Measurements from ENCODE around the gene ITGA11. TPM values are rescaled to one million over a fixed set of nuclear protein-coding genes. Genes with fewer than 3 reads are reported as not detected.

ITGA11 gene
- total and polyA plus RNA-seq, 2 experiments from 2014 or later: 0.03 to 0.40 TPM

DNA sequence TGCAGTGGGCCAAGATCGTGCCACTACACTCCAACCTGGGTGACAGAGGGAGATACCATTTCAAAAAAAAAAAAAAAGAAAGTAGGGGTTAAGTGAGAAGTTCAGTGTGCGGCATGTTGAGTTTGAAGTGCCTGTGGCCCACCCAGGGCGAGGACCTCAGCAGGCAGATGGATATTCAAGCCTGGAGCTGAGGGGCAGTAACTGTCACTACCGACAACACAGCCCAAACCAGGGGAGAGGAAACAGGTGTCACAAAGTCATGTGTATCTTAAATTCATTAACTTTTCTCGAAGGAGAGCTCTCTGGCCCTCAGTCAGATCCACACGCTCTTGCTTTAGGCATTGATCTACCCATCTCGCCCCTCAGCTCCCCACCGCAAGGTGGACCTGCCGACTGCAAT lies 109.2 kb downstream of the ITGA11 start (continued):
- TF ChIP-seq, protein P1, sequence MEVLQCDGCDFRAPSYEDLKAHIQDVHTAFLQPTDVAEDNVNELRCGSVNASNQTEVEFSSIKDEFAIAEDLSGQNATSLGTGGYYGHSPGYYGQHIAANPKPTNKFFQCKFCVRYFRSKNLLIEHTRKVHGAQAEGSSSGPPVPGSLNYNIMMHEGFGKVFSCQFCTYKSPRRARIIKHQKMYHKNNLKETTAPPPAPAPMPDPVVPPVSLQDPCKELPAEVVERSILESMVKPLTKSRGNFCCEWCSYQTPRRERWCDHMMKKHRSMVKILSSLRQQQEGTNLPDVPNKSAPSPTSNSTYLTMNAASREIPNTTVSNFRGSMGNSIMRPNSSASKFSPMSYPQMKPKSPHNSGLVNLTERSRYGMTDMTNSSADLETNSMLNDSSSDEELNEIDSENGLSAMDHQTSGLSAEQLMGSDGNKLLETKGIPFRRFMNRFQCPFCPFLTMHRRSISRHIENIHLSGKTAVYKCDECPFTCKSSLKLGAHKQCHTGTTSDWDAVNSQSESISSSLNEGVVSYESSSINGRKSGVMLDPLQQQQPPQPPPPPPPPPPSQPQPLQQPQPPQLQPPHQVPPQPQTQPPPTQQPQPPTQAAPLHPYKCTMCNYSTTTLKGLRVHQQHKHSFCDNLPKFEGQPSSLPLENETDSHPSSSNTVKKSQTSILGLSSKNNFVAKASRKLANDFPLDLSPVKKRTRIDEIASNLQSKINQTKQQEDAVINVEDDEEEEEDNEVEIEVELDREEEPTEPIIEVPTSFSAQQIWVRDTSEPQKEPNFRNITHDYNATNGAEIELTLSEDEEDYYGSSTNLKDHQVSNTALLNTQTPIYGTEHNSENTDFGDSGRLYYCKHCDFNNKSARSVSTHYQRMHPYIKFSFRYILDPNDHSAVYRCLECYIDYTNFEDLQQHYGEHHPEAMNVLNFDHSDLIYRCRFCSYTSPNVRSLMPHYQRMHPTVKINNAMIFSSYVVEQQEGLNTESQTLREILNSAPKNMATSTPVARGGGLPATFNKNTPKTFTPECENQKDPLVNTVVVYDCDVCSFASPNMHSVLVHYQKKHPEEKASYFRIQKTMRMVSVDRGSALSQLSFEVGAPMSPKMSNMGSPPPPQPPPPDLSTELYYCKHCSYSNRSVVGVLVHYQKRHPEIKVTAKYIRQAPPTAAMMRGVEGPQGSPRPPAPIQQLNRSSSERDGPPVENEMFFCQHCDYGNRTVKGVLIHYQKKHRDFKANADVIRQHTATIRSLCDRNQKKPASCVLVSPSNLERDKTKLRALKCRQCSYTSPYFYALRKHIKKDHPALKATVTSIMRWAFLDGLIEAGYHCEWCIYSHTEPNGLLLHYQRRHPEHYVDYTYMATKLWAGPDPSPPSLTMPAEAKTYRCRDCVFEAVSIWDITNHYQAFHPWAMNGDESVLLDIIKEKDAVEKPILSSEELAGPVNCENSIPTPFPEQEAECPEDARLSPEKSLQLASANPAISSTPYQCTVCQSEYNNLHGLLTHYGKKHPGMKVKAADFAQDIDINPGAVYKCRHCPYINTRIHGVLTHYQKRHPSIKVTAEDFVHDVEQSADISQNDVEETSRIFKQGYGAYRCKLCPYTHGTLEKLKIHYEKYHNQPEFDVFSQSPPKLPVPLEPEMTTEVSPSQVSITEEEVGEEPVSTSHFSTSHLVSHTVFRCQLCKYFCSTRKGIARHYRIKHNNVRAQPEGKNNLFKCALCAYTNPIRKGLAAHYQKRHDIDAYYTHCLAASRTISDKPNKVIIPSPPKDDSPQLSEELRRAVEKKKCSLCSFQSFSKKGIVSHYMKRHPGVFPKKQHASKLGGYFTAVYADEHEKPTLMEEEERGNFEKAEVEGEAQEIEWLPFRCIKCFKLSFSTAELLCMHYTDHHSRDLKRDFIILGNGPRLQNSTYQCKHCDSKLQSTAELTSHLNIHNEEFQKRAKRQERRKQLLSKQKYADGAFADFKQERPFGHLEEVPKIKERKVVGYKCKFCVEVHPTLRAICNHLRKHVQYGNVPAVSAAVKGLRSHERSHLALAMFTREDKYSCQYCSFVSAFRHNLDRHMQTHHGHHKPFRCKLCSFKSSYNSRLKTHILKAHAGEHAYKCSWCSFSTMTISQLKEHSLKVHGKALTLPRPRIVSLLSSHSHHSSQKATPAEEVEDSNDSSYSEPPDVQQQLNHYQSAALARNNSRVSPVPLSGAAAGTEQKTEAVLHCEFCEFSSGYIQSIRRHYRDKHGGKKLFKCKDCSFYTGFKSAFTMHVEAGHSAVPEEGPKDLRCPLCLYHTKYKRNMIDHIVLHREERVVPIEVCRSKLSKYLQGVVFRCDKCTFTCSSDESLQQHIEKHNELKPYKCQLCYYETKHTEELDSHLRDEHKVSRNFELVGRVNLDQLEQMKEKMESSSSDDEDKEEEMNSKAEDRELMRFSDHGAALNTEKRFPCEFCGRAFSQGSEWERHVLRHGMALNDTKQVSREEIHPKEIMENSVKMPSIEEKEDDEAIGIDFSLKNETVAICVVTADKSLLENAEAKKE (CRISPR knock-in tag; IDR thresholded peaks at IDR 0.05): no peak
- no peak for TF ChIP-seq ZNF114 (CRISPR knock-in tag; IDR thresholded peaks at IDR 0.05)
- TF ChIP-seq, protein P2, sequence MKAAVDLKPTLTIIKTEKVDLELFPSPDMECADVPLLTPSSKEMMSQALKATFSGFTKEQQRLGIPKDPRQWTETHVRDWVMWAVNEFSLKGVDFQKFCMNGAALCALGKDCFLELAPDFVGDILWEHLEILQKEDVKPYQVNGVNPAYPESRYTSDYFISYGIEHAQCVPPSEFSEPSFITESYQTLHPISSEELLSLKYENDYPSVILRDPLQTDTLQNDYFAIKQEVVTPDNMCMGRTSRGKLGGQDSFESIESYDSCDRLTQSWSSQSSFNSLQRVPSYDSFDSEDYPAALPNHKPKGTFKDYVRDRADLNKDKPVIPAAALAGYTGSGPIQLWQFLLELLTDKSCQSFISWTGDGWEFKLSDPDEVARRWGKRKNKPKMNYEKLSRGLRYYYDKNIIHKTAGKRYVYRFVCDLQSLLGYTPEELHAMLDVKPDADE (IDR thresholded peaks at IDR 0.05): no peak

DNA sequence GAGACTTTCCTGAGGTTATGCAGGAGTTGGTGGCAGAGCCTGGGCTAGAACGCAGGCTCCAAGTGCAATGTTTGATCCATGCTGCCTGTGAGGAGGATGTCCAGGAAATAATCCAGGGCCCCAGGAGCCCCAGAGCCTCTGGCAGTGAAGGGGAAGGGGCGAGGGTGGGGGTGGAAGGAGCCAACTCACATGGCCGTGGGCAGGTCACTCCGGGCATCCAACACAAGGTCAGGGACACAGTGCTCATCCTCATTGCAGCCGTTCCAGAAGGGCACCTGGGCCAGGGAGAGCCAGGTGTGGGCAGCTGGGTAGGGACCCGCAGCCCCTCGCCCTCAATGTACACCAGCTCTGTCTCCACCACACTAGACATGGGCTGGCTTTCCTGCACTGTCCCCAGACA lies 110.7 kb downstream of the ITGA11 start:
- Histone ChIP-seq H2AFZ (no peak overlapping the region), H3F3A (replicated peaks; ENCODE audit: low read depth) (0 out of 2 replicates have a peak, but pooled peaks cover 1% of the 10 kb centered on the region), H3K27me3 (ENCODE audit: insufficient read depth) (no peaks in the 10 kb centered on the region), H3K79me2 (replicated peaks; ENCODE audit: insufficient read depth) (no peaks in the 10 kb centered on the region), H3K9me2 (ENCODE audit: insufficient read depth) (no peaks in the 10 kb centered on the region), H3K27ac (ENCODE audit: low read depth) (no peak overlapping the region), H3K4me2 (no peak overlapping the region), H4K20me1 (replicated peaks; ENCODE audit: insufficient read depth) (no peaks in the 10 kb centered on the region), H3K4me3 (no peak overlapping the region), H3K36me3 (ENCODE audit: insufficient read depth) (no peaks in the 10 kb centered on the region), H3K4me1 (ENCODE audit: insufficient read depth) (peaks cover 6% of the 10 kb centered on the region; the same call in 1 of the 2 replicates)
- DNase-seq (ENCODE audit: low spot score) (no peak), ATAC-seq (no peak)
- Mint-ChIP-seq H3K4me1 (peaks cover 9% of the 10 kb centered on the region), H3K4me3 (no peak overlapping the region), H3K9me3 (no peaks in the 10 kb centered on the region), H3K27me3 (ENCODE audit: insufficient read depth, low read depth, poor library complexity) (peaks cover 4% of the 10 kb centered on the region), H3K27ac (no peak overlapping the region), H3K36me3 (ENCODE audit: low read depth) (no peaks in the 10 kb centered on the region)
- TF ChIP-seq JUNB (IDR thresholded peaks at IDR 0.05; ENCODE audit: unreplicated experiment) (no peak), EZH2 (IDR thresholded peaks at IDR 0.05; ENCODE audit: low read depth, unreplicated experiment) (no peak)
- TF ChIP-seq, protein P2 (IDR thresholded peaks at IDR 0.05): no peak
- TF ChIP-seq, protein P3, sequence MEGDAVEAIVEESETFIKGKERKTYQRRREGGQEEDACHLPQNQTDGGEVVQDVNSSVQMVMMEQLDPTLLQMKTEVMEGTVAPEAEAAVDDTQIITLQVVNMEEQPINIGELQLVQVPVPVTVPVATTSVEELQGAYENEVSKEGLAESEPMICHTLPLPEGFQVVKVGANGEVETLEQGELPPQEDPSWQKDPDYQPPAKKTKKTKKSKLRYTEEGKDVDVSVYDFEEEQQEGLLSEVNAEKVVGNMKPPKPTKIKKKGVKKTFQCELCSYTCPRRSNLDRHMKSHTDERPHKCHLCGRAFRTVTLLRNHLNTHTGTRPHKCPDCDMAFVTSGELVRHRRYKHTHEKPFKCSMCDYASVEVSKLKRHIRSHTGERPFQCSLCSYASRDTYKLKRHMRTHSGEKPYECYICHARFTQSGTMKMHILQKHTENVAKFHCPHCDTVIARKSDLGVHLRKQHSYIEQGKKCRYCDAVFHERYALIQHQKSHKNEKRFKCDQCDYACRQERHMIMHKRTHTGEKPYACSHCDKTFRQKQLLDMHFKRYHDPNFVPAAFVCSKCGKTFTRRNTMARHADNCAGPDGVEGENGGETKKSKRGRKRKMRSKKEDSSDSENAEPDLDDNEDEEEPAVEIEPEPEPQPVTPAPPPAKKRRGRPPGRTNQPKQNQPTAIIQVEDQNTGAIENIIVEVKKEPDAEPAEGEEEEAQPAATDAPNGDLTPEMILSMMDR (conservative IDR thresholded peaks at IDR 0.05; ENCODE audit: low read depth in 2 of 2): no peak

Data from GM23338 (cell line).